GM12872 (cell line): ENCODE data around the gene ERC2.

Experiments
- TF ChIP-seq, protein P1 (sequence below): IDR thresholded peaks from 3 replicates; pipeline ENCODE4 v1.5.1; 2011; ENCODE audit warnings: low read depth, mild to moderate bottlenecking, low read length, moderate library complexity; ENCODE audit not compliant: insufficient read depth

Gene ERC2

DNA sequence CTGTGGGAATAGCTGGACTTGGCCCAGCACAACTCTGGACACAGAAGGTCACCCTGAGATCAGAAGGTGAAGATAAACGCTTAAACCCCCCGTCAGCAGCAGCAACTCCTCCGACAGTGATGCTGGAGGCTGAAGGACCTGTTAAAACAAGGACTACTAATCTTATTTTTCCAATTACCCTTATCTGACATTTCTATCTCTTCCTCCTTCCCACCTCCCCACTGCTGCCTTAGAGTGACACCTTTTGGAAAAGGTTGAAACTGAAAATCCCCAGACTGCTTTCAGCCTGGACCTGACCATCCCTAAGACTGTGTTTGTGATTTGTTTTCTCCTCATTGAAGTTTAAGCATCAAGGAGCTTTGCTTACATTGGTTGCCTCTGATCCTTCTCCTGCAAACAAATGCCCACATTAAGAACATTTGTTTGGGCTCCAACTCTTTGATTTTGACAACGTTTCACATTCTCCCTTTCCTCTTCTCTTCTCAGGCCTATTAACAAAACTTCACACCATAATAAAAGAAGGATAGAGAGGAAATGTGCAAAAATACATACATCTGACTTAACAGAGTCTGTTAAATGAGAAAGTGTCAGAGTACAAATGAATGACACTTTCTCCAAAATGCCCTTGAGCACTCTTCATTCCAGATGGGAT is 570.6 kb downstream of the ERC2 start:
- TF ChIP-seq, protein P1, sequence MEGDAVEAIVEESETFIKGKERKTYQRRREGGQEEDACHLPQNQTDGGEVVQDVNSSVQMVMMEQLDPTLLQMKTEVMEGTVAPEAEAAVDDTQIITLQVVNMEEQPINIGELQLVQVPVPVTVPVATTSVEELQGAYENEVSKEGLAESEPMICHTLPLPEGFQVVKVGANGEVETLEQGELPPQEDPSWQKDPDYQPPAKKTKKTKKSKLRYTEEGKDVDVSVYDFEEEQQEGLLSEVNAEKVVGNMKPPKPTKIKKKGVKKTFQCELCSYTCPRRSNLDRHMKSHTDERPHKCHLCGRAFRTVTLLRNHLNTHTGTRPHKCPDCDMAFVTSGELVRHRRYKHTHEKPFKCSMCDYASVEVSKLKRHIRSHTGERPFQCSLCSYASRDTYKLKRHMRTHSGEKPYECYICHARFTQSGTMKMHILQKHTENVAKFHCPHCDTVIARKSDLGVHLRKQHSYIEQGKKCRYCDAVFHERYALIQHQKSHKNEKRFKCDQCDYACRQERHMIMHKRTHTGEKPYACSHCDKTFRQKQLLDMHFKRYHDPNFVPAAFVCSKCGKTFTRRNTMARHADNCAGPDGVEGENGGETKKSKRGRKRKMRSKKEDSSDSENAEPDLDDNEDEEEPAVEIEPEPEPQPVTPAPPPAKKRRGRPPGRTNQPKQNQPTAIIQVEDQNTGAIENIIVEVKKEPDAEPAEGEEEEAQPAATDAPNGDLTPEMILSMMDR = no peak

DNA sequence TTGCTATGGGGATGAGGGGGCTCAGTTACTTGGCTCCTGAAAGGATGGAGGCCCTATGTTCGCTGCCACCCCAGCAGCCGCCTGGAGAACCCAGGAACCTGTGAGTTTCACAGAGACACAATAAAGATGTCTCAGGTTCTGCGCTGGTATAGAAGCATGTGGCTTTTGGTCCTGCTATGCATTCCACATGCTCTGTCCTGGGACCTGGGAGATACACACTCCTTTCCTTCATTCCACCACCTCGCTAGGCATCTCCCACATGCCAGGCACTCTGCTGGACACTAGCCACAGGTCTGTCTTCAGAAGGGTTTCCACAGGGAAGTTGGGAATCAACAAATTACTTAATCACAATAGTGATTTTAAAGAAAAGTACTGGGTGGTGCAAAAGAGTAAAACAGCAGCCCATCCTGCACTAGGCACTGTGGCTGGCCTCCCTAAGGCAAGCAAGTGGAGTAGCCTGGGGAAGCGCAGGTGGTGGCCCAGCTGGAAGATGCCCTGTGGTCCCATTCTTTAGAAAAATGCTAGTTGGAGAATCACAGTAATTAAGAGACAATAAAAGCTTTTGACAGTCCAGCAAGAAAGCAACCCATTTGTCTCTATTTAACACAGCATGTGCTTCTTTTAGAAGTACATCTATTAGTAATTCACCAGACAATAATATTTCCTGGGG is 572.2 kb downstream of the ERC2 start:
- TF ChIP-seq, protein P1 = no peak

DNA sequence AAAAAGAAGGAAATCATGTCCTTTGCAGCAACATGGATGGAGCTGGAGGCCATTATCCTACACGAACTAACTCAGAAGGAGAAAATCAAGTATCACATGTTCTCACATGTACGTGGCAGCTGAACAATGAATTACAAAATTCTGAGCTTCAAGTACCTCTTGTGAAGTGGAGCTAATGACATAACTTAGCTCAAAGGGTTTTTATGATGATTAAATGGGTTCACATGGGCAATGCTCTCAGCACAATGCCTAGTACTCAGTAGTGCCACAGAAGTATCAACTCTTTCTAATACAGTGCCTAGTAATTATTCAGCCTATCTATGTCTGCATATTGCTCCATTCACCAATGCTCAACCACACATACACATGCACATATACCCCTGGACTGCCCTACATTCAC is 573.7 kb downstream of the ERC2 start:
- TF ChIP-seq, protein P1 = no peak

DNA sequence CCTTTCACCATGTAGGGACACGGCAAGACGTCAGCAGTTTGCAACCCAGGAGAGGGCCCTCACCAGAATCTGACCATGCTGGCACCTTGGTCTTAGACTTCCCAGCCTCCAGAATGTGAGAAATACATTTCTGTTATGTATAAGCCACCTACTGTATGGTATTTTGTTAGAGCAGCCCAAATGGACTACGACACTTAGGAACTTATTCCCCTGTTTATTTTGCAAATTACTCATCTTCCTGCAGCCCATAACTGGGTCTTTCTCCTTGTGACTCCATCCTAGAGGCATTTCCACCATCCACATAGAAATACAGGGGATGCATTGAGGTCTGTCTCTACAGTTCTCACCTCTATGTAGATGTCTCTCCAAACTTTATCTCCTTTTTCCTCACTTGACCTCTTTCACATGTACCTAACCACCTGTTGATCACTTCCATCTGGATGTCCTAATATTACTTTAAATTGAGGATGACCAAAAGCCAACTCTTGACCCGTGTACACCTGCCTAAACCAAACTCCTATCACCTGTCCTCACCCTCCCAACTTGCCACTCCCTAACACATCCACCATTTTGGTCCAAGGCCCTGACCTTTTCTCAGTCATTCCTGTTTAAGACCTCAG is 575.1 kb downstream of the ERC2 start:
- TF ChIP-seq, protein P1 = no peak

DNA sequence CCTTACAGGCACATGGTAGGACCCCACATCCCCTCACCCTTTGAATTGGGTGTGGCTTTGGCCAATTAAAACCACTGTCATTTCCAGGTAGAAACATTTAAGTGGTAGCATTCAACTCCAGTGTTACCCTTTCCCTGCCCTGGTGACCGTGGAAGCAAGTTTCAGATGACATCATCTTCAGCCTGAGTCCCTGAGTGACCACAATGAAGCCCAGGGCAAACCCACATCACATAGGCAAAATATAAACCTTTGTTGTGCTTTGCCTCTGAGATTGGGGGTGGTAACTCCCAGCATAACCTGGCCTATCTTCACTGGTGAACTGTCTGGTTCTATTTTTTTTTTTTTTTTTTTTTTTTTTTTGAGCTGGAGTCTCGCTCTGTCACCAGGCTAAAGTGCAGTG is 577.2 kb downstream of the ERC2 start:
- TF ChIP-seq, protein P1 = no peak

DNA sequence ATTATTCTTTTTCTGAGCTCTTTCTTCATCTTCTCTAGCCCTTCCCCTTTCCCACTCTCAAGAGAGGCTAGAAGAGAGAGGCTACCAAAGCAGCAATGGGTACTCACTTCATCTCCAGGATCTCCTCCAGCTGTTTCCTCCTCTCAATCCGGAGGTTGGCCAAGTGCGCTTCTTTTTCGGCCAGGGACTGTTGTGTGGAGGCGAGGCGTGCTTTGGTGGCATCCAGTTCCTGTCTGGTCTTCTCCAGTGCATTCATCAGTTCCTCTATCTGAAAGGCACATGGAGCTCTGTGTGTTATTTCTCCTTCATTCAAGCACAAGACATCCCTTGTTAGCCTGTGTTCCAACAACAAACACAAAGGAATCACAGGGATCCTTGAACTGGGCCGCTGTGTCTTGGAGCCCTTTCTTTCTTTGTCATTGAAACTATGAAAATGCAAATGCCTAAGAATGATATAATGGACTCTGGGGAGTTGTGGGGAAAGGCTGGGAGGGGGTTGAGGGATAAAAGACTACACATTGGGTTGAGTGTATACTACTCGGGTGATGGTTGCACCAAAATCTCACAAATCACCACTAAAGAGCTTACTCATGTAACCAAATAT is 579.9 kb downstream of the ERC2 start:
- TF ChIP-seq, protein P1 = no peak

DNA sequence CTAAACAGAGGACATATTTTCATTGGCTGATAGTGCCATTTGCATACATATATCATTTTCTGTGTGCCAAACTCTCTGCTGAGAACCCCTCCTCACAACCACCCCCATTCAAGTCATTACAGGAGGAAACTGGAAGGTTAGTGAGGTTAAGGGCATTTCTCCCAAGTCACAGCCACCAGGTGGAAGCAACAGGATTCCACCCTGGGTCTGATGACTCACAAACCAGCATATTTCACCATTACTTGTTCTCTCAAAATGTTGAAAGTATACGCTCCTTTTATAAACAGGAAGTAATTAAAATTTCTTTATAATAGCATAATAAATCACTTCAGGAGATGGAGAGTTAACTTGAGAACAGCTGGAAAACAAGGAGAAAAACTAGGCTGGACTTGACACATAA is 582.5 kb downstream of the ERC2 start:
- TF ChIP-seq, protein P1 = no peak
